Measurements from ENCODE around the gene GPR35. TPM values are rescaled to one million over a fixed set of nuclear protein-coding genes. Genes with fewer than 3 reads are reported as not detected.

The GPR35 gene
- total and polyA plus RNA-seq, 2 donors (not counting 1 experiment from before 2014, with no cell fraction given) = 1.2 TPM; not detected in 1

GRCh38 chr2:240620859-240621258, 4.4 kb upstream of the GPR35 start:
- no peak for DNase-seq (ENCODE audit: low read depth in 2 of 2)
- Histone ChIP-seq H2AFZ (ENCODE audit: low read length) (no peak overlapping the region), H3K36me3 (ENCODE audit: control insufficient read depth, insufficient read depth, low read length) (no peaks in the 10 kb centered on the region), H3K4me3 (replicated peaks in 1 of 4; ENCODE audit: control extremely low read depth in 1 of 4, insufficient read depth in 1 of 4, low read depth in 3 of 4, low read length in 4 of 4) (no peak overlapping the region), H3K4me1 (ENCODE audit: control insufficient read depth, extremely low read depth, insufficient read depth, low read length) (no peaks in the 10 kb centered on the region), H3K4me2 (ENCODE audit: extremely low read depth, insufficient read depth, low read length) (no peak overlapping the region), H3K9me3 (ENCODE audit: control insufficient read depth, insufficient read depth, low read depth, low read length) (no peaks in the 10 kb centered on the region), H3K9ac (ENCODE audit: insufficient read depth, low read length) (no peak overlapping the region), H3K27ac (ENCODE audit: insufficient read depth, low read length) (no peak overlapping the region), H3K79me2 (ENCODE audit: control insufficient read depth, insufficient read depth, low read length) (no peaks in the 10 kb centered on the region), H4K20me1 (ENCODE audit: control insufficient read depth, extremely low read depth, insufficient read depth, low read length) (no peaks in the 10 kb centered on the region), H3K27me3 (ENCODE audit: control insufficient read depth, insufficient read depth, low read length) (no peaks in the 10 kb centered on the region)
- TF ChIP-seq, protein P1, sequence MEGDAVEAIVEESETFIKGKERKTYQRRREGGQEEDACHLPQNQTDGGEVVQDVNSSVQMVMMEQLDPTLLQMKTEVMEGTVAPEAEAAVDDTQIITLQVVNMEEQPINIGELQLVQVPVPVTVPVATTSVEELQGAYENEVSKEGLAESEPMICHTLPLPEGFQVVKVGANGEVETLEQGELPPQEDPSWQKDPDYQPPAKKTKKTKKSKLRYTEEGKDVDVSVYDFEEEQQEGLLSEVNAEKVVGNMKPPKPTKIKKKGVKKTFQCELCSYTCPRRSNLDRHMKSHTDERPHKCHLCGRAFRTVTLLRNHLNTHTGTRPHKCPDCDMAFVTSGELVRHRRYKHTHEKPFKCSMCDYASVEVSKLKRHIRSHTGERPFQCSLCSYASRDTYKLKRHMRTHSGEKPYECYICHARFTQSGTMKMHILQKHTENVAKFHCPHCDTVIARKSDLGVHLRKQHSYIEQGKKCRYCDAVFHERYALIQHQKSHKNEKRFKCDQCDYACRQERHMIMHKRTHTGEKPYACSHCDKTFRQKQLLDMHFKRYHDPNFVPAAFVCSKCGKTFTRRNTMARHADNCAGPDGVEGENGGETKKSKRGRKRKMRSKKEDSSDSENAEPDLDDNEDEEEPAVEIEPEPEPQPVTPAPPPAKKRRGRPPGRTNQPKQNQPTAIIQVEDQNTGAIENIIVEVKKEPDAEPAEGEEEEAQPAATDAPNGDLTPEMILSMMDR (conservative IDR thresholded peaks at IDR 0.05 in 1 of 2, IDR thresholded peaks at IDR 0.05 in 1 of 2; ENCODE audit: low read depth in 1 of 2, low read length in 2 of 2) = no peak
- no peak for TF ChIP-seq EZH2 (IDR thresholded peaks at IDR 0.05; ENCODE audit: low read length, missing control alignments)

DNA sequence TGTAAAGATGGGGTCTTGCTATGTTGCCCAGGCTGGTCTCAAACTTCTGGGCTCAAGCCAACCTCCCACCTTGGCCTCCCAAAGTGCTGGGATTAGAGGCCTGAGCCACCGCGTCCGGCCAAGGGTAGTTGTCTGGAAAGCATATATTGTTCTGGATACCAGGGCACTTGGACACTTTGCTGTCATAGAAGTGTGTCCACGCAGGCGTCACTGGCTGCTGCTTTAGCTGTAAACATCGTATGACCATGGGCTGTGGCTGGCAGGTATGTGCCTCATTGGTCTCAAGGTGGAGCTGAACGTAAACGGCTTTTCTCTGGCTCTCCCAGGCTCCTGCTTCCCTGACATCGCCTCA, 3.2 kb upstream of the GPR35 start:
- Histone ChIP-seq H3K4me1 (ENCODE audit: control insufficient read depth, extremely low read depth, insufficient read depth, low read length) (no peaks in the 10 kb centered on the region), H3K4me2 (ENCODE audit: extremely low read depth, insufficient read depth, low read length) (no peak overlapping the region), H3K36me3 (ENCODE audit: control insufficient read depth, insufficient read depth, low read length) (no peaks in the 10 kb centered on the region), H3K9ac (ENCODE audit: insufficient read depth, low read length) (no peak overlapping the region), H3K9me3 (ENCODE audit: control insufficient read depth, insufficient read depth, low read depth, low read length) (no peaks in the 10 kb centered on the region), H3K79me2 (ENCODE audit: control insufficient read depth, insufficient read depth, low read length) (no peaks in the 10 kb centered on the region), H4K20me1 (ENCODE audit: control insufficient read depth, extremely low read depth, insufficient read depth, low read length) (no peaks in the 10 kb centered on the region), H3K27me3 (ENCODE audit: control insufficient read depth, insufficient read depth, low read length) (no peaks in the 10 kb centered on the region), H3K27ac (ENCODE audit: insufficient read depth, low read length) (no peak overlapping the region), H3K4me3 (replicated peaks in 1 of 4; ENCODE audit: control extremely low read depth in 1 of 4, insufficient read depth in 1 of 4, low read depth in 3 of 4, low read length in 4 of 4) (no peak overlapping the region), H2AFZ (ENCODE audit: low read length) (no peak overlapping the region)
- TF ChIP-seq, protein P1 (conservative IDR thresholded peaks at IDR 0.05 in 1 of 2, IDR thresholded peaks at IDR 0.05 in 1 of 2; ENCODE audit: low read depth in 1 of 2, low read length in 2 of 2) = no peak
- TF ChIP-seq EZH2 (IDR thresholded peaks at IDR 0.05; ENCODE audit: low read length, missing control alignments) = no peak
- DNase-seq (ENCODE audit: low read depth in 2 of 2) = no peak

DNA sequence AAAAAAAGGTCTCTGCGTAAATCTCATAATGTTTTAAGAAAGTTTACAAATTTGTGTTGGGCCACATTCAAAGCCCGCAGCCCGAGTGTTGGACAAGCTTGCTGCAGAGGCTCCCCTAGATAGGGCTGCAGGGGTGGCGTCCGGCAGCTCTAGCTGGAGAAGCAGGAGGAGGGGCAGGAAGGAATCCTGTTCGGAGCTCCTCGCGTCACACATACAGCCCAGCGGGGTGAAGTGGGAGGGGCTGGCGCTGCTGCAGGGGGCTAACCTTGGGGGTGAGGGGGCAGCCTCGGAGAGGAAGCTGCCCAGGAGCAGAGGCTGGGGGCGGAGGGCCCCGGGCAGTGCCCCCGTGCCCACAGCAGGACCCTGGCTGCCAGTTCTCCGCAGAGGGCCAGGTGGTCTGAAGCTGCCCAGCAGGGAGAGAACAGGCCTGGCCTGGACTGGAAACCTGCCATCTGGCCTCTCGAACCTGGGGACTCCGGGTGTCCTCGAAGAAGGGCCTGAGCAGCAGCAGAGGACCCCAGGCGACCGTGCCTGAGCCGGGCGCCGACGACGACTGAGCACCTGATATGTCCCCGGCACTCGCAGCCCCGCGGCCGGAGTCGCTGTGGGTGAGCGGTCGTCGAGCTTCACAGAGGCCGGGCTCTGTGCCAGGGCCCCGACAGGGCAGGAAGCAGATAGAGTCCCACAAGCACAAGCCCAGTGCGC, 2.6 kb upstream of the GPR35 start:
- Histone ChIP-seq H3K4me2 (ENCODE audit: extremely low read depth, insufficient read depth, low read length) (no peak overlapping the region), H3K79me2 (ENCODE audit: control insufficient read depth, insufficient read depth, low read length) (no peaks in the 10 kb centered on the region), H3K4me3 (replicated peaks in 1 of 4; ENCODE audit: control extremely low read depth in 1 of 4, insufficient read depth in 1 of 4, low read depth in 3 of 4, low read length in 4 of 4) (no peak overlapping the region), H3K4me1 (ENCODE audit: control insufficient read depth, extremely low read depth, insufficient read depth, low read length) (no peaks in the 10 kb centered on the region), H3K27me3 (ENCODE audit: control insufficient read depth, insufficient read depth, low read length) (no peaks in the 10 kb centered on the region), H3K9ac (ENCODE audit: insufficient read depth, low read length) (no peak overlapping the region), H2AFZ (ENCODE audit: low read length) (no peak overlapping the region), H3K9me3 (ENCODE audit: control insufficient read depth, insufficient read depth, low read depth, low read length) (no peaks in the 10 kb centered on the region), H4K20me1 (ENCODE audit: control insufficient read depth, extremely low read depth, insufficient read depth, low read length) (no peaks in the 10 kb centered on the region), H3K36me3 (ENCODE audit: control insufficient read depth, insufficient read depth, low read length) (no peaks in the 10 kb centered on the region), H3K27ac (ENCODE audit: insufficient read depth, low read length) (no peak overlapping the region)
- TF ChIP-seq, protein P1 (conservative IDR thresholded peaks at IDR 0.05 in 1 of 2, IDR thresholded peaks at IDR 0.05 in 1 of 2; ENCODE audit: low read depth in 1 of 2, low read length in 2 of 2) = no peak
- no peak for TF ChIP-seq EZH2 (IDR thresholded peaks at IDR 0.05; ENCODE audit: low read length, missing control alignments)
- DNase-seq (ENCODE audit: low read depth in 2 of 2) = peak in 1 of 2 donors; percentile 14
